ENCODE results near the gene KIR2DL3.

Gene KIR2DL3

GRCh38 chr19:54795758-54796157 is 57.4 kb downstream of the KIR2DL3 start:
- DNase-seq: no peak

Measured in T-helper 9 cell (primary cell).